Right atrium auricular region (tissue), 2 donors: Measurements from ENCODE around the gene DENND1B. TPM values are rescaled to one million over a fixed set of nuclear protein-coding genes. Genes with fewer than 3 reads are reported as not detected.
A peak's percentile ranks its signal among the peaks of the same experiment; 100 is the strongest.

ENCODE experiments used
- DNase-seq: peaks from one replicate; pipeline ENCODE4 v3.0.0-alpha.2; 2019; ENCODE audit warnings: low spot score
- H3K27ac ChIP-seq, 2 donors: fragments of 200-600 bp; sonication (generic); 1 replicate in 1 of 2; 2 replicates in 1 of 2; pipeline ENCODE4 v1.5.1; 2016 to 2019
- H3K27me3 ChIP-seq, 2 donors: fragments of 200-600 bp; sonication (generic); one replicate each; pipeline versions ENCODE4 v1.5.1 to v1.6.0; 2017 to 2019
- H3K36me3 ChIP-seq: fragments of 200-600 bp; sonication (generic); one replicate; pipeline ENCODE4 v1.5.1; 2016
- H3K4me1 ChIP-seq, 2 donors: fragments of 200-600 bp; sonication (generic); one replicate each; pipeline versions ENCODE4 v1.5.1 to v1.6.0; 2017 to 2019
- H3K4me3 ChIP-seq, 2 donors: fragments of 200-600 bp; sonication (generic); 1 replicate in 1 of 2; 2 replicates in 1 of 2; pipeline ENCODE4 v1.5.1; 2017 to 2019; ENCODE audit warnings: mild to moderate bottlenecking in 1 of 2, moderate library complexity in 1 of 2
- H3K9me3 ChIP-seq, 2 donors: fragments of 200-600 bp; sonication (generic); one replicate each; pipeline ENCODE4 v1.5.1; 2019
- total RNA-seq, 2 donors: library from RNA; depleted of rRNA; stranded (reverse); fragments of >200 nt; gene quantifications; one replicate each; pipeline ENCODE4 v1.1.0, GENCODE V29; 2016
- TF ChIP-seq, protein P1 (sequence below), 2 donors: fragments of 200-600 bp; sonication (generic); IDR thresholded peaks; one replicate each; pipeline ENCODE4 v1.5.1; 2019; ENCODE audit warnings: antibody characterized with exemption in 2 of 2

The DENND1B gene
- total RNA-seq, 2 donors from 2014 or later: 11.8 to 16.0 TPM

DNA sequence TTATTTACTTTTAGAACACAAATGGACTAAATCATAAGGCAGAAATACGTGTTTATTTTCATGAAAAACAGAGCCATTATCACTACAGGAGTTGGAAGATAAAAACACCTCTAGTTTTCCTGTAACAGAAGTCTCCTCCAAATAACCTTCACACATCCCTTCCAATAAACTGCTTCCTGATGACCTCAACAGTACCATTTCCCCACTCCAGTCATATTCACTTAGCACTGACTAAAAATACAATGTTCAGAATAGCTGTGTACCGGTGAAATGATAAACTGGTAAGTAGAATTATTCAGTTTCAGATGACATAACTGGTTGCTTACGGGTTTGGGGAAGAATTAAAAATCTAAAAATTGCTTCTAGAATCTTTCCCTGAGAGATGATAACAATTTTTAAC, 137.9 kb downstream of the DENND1B start:
- TF ChIP-seq, protein P1, sequence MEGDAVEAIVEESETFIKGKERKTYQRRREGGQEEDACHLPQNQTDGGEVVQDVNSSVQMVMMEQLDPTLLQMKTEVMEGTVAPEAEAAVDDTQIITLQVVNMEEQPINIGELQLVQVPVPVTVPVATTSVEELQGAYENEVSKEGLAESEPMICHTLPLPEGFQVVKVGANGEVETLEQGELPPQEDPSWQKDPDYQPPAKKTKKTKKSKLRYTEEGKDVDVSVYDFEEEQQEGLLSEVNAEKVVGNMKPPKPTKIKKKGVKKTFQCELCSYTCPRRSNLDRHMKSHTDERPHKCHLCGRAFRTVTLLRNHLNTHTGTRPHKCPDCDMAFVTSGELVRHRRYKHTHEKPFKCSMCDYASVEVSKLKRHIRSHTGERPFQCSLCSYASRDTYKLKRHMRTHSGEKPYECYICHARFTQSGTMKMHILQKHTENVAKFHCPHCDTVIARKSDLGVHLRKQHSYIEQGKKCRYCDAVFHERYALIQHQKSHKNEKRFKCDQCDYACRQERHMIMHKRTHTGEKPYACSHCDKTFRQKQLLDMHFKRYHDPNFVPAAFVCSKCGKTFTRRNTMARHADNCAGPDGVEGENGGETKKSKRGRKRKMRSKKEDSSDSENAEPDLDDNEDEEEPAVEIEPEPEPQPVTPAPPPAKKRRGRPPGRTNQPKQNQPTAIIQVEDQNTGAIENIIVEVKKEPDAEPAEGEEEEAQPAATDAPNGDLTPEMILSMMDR (IDR thresholded peaks at IDR 0.05): no peak
- H3K4me1 ChIP-seq: peaks cover 0 to 4% of the 10 kb centered on the region in 2 donors
- peaks cover 0 to 13% of the 10 kb centered on the region in 2 donors for H3K9me3 ChIP-seq
- H3K27me3 ChIP-seq: no peaks in the 10 kb centered on the region
- peak overlapping the region; percentile 37 to 68 for H3K27ac ChIP-seq
- DNase-seq: no peak
- no peak overlapping the region for H3K4me3 ChIP-seq
- no peaks in the 10 kb centered on the region for H3K36me3 ChIP-seq

DNA sequence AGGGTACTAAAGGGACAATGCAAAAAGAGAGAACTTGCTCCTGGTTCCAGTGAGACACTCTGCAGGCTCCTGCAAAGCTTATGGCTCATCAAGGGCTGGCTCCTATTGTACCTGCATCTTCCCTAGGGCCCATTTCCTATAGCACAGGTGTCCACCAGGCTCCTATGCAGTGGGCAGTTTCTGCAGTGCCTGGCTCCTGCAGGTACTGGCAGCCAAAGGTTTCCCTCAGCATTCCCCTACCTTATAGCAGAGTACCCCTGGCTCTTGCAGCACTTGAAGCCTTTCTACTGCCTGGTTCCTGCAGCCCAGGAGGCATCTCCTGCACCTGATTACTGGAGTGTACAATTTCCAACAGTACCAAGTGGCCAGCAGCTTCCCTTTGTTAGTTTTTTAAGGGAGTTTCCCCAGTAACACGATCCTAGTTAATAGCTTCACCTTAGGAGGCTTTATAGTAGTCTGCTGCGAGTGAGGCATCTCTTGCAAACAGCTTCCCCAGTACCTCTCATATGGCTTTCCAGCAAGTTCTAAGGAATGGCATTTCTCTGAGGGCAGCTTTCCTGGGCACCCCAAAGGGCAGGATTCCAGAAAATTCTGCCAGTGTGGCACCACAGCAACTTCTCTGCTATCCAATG, 141.7 kb downstream of the DENND1B start:
- H3K9me3 ChIP-seq: peaks cover 0 to 13% of the 10 kb centered on the region in 2 donors
- TF ChIP-seq, protein P1 (IDR thresholded peaks at IDR 0.05): no peak
- no peak for DNase-seq
- H3K4me1 ChIP-seq: peaks cover 0 to 4% of the 10 kb centered on the region in 2 donors
- H3K36me3 ChIP-seq: no peaks in the 10 kb centered on the region
- H3K27ac ChIP-seq: no peak overlapping the region
- no peak overlapping the region for H3K4me3 ChIP-seq
- H3K27me3 ChIP-seq: no peaks in the 10 kb centered on the region

DNA sequence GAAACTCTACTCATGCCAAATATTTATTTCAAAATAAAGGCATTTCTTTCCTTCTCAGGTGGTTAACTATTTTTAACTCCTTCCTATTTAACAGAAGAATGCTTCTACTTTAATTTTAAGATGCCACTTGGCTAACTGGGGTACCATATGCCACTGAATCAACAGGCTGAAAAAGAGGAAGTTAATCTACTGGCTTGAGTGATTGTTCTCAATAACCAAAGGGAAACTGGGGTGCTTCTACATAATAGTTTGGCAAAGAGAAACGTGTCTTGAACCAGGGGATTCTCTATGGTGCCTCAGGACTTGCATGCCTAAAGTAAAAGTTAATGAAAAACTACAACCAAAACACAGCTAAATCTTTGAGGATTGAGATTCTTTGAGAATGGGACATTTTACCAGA, 142.6 kb downstream of the DENND1B start:
- H3K27ac ChIP-seq: no peak overlapping the region
- H3K4me1 ChIP-seq: no peaks in the 10 kb centered on the region
- peaks cover 0 to 13% of the 10 kb centered on the region in 2 donors for H3K9me3 ChIP-seq
- H3K36me3 ChIP-seq: no peaks in the 10 kb centered on the region
- H3K27me3 ChIP-seq: no peaks in the 10 kb centered on the region
- TF ChIP-seq, protein P1 (IDR thresholded peaks at IDR 0.05): no peak
- DNase-seq: no peak
- H3K4me3 ChIP-seq: no peak overlapping the region

DNA sequence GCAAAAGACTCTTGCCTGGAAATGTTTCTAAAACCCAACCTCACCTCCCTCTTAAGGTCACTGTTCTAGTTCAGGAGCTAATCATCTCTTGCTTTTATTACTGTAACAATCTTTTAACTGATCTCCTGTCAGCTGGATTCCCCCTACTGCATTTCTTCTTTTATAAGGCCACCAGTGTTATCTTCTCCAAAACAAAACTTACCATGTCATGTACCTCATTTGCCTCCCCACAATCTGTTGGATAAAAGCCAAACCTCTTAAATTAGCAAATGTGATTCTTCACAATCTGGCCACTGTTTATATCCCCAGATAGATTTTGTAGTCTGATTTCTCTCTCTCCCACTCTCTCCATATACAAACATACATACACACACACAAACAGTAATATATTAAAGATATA, 143.3 kb downstream of the DENND1B start:
- Histone ChIP-seq H3K27me3 (no peaks in the 10 kb centered on the region), H3K36me3 (no peaks in the 10 kb centered on the region), H3K4me3 (no peak overlapping the region), H3K9me3 (peaks cover 0 to 13% of the 10 kb centered on the region in 2 donors), H3K4me1 (no peaks in the 10 kb centered on the region), H3K27ac (no peak overlapping the region)
- TF ChIP-seq, protein P1 (IDR thresholded peaks at IDR 0.05): no peak
- no peak for DNase-seq

DNA sequence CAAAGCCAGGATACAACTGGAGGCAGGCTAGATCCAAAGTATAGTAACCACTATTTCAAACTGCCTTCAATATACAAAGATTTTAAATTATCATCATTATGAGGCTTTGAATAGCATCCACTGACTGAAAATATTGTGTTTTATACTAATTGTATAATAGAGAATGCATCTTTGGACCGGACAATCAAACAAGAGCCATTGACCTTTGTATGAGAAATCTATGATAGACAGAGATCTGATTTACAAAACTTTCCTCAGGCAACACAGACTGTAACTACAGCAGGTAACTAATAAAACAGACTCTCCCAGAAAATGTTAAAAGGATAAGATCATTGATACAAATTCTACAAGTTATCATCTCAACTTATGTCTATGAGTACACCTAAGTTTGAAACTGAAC, 152.9 kb downstream of the DENND1B start:
- TF ChIP-seq, protein P1 (IDR thresholded peaks at IDR 0.05): no peak

DNA sequence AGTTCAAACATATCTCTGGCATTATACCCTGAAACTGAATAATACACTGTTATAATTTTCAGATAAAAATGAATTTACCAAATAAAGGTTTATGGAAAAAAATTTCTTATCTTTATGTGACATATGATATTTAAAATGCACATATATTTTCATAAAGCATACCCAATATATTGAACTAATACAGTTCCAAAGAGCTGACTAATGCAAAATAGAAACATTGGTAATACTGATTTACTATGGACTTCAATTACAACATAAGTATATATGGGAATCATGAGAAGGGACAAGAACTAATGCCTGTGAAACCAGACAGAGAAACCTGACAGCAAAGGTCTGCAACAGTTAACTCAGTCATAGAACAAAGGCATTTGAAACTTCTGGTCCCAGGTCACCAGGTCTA, 153.5 kb downstream of the DENND1B start:
- Histone ChIP-seq H3K27me3 (no peaks in the 10 kb centered on the region), H3K36me3 (no peaks in the 10 kb centered on the region), H3K4me1 (peaks cover 0 to 12% of the 10 kb centered on the region in 2 donors), H3K27ac (no peak overlapping the region), H3K4me3 (no peak overlapping the region), H3K9me3 (no peaks in the 10 kb centered on the region)
- DNase-seq: no peak
- TF ChIP-seq, protein P1 (IDR thresholded peaks at IDR 0.05): no peak

More for the DNA sequence above, 152.9 kb downstream of the DENND1B start:
- H3K4me1 ChIP-seq: peaks cover 0 to 12% of the 10 kb centered on the region in 2 donors
- H3K36me3 ChIP-seq: no peaks in the 10 kb centered on the region
- no peaks in the 10 kb centered on the region for H3K9me3 ChIP-seq
- H3K27me3 ChIP-seq: no peaks in the 10 kb centered on the region
- no peak overlapping the region for H3K4me3 ChIP-seq
- no peak for DNase-seq
- H3K27ac ChIP-seq: no peak overlapping the region
